Adrenal gland (tissue), 12 donors: Measurements from ENCODE around the gene CMBL. TPM values are rescaled to one million over a fixed set of nuclear protein-coding genes. Genes with fewer than 3 reads are reported as not detected.

Experiments used
- DNase-seq, 7 donors: peaks; one replicate each; pipeline ENCODE4 v3.0.0-alpha.2; 2019 to 2020
- H3K27ac ChIP-seq, 5 donors: fragments of 200-600 bp; sonication (generic) in 4 of 5; 1 replicate in 3 of 5; 2 replicates in 2 of 5; pipeline versions ENCODE4 v1.5.1 to v1.8.0; 2016 to 2020; ENCODE audit warnings: mild to moderate bottlenecking in 1 of 5
- H3K27me3 ChIP-seq: fragments of 200-600 bp; 2 replicates; pipeline ENCODE4 v1.8.0; 2021
- H3K36me3 ChIP-seq, 2 donors: fragments of 200-600 bp; replicated peaks in 1 of 2; 1 replicate in 1 of 2; 2 replicates in 1 of 2; pipeline versions ENCODE4 v1.5.1 to v1.8.0; 2018 to 2022
- H3K4me1 ChIP-seq, 2 donors: fragments of 200-600 bp; replicated peaks in 1 of 2; 1 replicate in 1 of 2; 2 replicates in 1 of 2; pipeline versions ENCODE4 v1.5.1 to v1.8.0; 2018 to 2021
- H3K4me3 ChIP-seq, 4 donors: fragments of 200-600 bp; sonication (generic) in 3 of 4; one replicate each; pipeline ENCODE4 v1.5.1; 2016 to 2018
- H3K9me3 ChIP-seq, 3 donors: fragments of 200-600 bp; sonication (generic) in 1 of 3; replicated peaks in 1 of 3; 1 replicate in 2 of 3; 2 replicates in 1 of 3; pipeline versions ENCODE4 v1.5.1 to v1.8.0; 2016 to 2021
- CTCF ChIP-seq, 6 experiments: fragments of 450-650 bp in 4 of 6; fragments of 200-600 bp in 2 of 6; sonication (generic) in 1 of 6; IDR thresholded peaks; 1 replicate in 5 of 6; 2 replicates in 1 of 6; pipeline versions ENCODE4 v1.5.1 to v1.8.0; 2016 to 2021; ENCODE audit warnings: antibody characterized with exemption in 6 of 6, mild to moderate bottlenecking in 2 of 6, moderate library complexity in 1 of 6
- POLR2A ChIP-seq, 2 donors: fragments of 450-650 bp; IDR thresholded peaks; one replicate each; pipeline ENCODE4 v1.6.1; 2017; ENCODE audit warnings: antibody characterized with exemption in 2 of 2, mild to moderate bottlenecking in 2 of 2, moderate library complexity in 1 of 2
- WGBS, 4 donors: extraction: QIAGEN DNeasy Blood & Tissue Kit in 2 of 4; methylation state at CpG; one replicate each; pipeline versions ENCODE4 v1.1.5 to v1.1.7; 2013 to 2017; 5-methylcytosine and 5-hydroxymethylcytosine counted together
- intact Hi-C, 2 donors: fragments of 100-400 bp; cut with DNase I; formaldehyde crosslinking; loops; one replicate each; pipeline versions ENCODE4 v1.14.1 to v1.15.0; 2022 to 2023
- polyA plus RNA-seq, 3 donors: library from polyadenylated mRNA; stranded (reverse); fragments of 200-250 nt in 2 of 3; fragments of 350-450 nt in 1 of 3; fragmentation: Illumina TruSeq in 1 of 3; extraction: RNeasy Lipid Tissue Mini Kit (QIAGEN cat#74804) in 1 of 3; gene quantifications; one replicate each; pipeline ENCODE4 v1.2.3, GENCODE V29; 2013 to 2014
- total RNA-seq, 9 donors: library from RNA; depleted of rRNA in 4 of 9; stranded (reverse); fragments of >200 nt in 4 of 9; fragments of 120-200 nt in 1 of 9; fragmentation: NEBNext Ultra II Directional in 1 of 9; extraction: Animal tissue kit (Norgen Biotek cat#: 25700) in 1 of 9; gene quantifications; one replicate each; pipeline versions ENCODE4 v1.1.0 to v1.2.4, GENCODE V29; 2013 to 2023
- donor health status: healthy with polysubstance abuse.
- donor health status: Bipolar disorder and iron deficiency.
- donor health status: DM: yes; HTN: yes; CAD: no.
- donor health status: DM: no; HTN: no; CAD: no.
- donor health status: DM: no; HTN: no; CAD: no.
- donor health status: DM: yes; HTN: yes; CAD: no.

Gene CMBL
- total and polyA plus RNA-seq, 12 donors: 14.9 to 87.7 (median 28.9) TPM

- H3K36me3 ChIP-seq: no peaks in the 10 kb centered on the region
- no peaks in the 10 kb centered on the region for H3K4me1 ChIP-seq
- peak in 1 of 7 donors; percentile 22 for DNase-seq
- no peaks in the 10 kb centered on the region for H3K9me3 ChIP-seq
- TF ChIP-seq POLR2A (IDR thresholded peaks at IDR 0.05): no peak
- no peak for TF ChIP-seq CTCF (IDR thresholded peaks at IDR 0.05)
- no peak overlapping the region for H3K4me3 ChIP-seq
- intact Hi-C loops: no loop called here
- no peaks in the 10 kb centered on the region for H3K27me3 ChIP-seq
- no peak overlapping the region for H3K27ac ChIP-seq
- WGBS, 4 donors: 46 to 73% (median 57%) methylated on average over 2 to 4 of the region's 4 CpGs
These were observed 35.8 kb upstream of the CMBL start for GRCh38 chr5:10343486-10343885.

- intact Hi-C loops: no loop called here
- peak overlapping the region in 1 of 5 donors; percentile 12 for H3K27ac ChIP-seq
- WGBS, 4 donors: 54 to 100% (median 84%) methylated on average over 1 to 3 of the region's 3 CpGs
- H3K4me3 ChIP-seq: no peak overlapping the region
- TF ChIP-seq CTCF (IDR thresholded peaks at IDR 0.05) (no peak), POLR2A (IDR thresholded peaks at IDR 0.05) (no peak)
- H3K4me1 ChIP-seq: no peaks in the 10 kb centered on the region
- no peaks in the 10 kb centered on the region for H3K27me3 ChIP-seq
- H3K9me3 ChIP-seq: no peaks in the 10 kb centered on the region
- no peak for DNase-seq
- H3K36me3 ChIP-seq: no peaks in the 10 kb centered on the region
These were observed 32.3 kb upstream of the CMBL start for GRCh38 chr5:10339958-10340357.

GRCh38 chr5:10339058-10339811, 31.5 kb upstream of the CMBL start:
- no peak overlapping the region for H3K4me3 ChIP-seq
- no peak for TF ChIP-seq CTCF (IDR thresholded peaks at IDR 0.05)
- TF ChIP-seq POLR2A (IDR thresholded peaks at IDR 0.05): no peak
- no peaks in the 10 kb centered on the region for H3K9me3 ChIP-seq
- WGBS, 4 donors: 70 to 75% (median 71%) methylated on average over 19 of the region's 19 CpGs
- intact Hi-C loops: no loop called here
- H3K27ac ChIP-seq: peak overlapping the region in 1 of 5 donors; percentile 12
- no peak for DNase-seq
- H3K27me3 ChIP-seq: no peaks in the 10 kb centered on the region
- H3K36me3 ChIP-seq: no peaks in the 10 kb centered on the region
- H3K4me1 ChIP-seq: no peaks in the 10 kb centered on the region

GRCh38 chr5:10338686-10339057, 31.0 kb upstream of the CMBL start:
- no peak overlapping the region for H3K4me3 ChIP-seq
- H3K27me3 ChIP-seq: no peaks in the 10 kb centered on the region
- no peaks in the 10 kb centered on the region for H3K36me3 ChIP-seq
- no peak overlapping the region for H3K27ac ChIP-seq
- TF ChIP-seq POLR2A (IDR thresholded peaks at IDR 0.05): no peak
- TF ChIP-seq CTCF (IDR thresholded peaks at IDR 0.05): no peak
- intact Hi-C loops: no loop called here
- H3K9me3 ChIP-seq: no peaks in the 10 kb centered on the region
- DNase-seq: no peak
- WGBS, 4 donors: 84 to 90% (median 87%) methylated on average over 2 of the region's 2 CpGs
- H3K4me1 ChIP-seq: peaks cover 0 to 4% of the 10 kb centered on the region in 2 donors
